Ishikawa (cell line): Measurements from ENCODE around the gene TMPRSS7.

Experiments
- CEBPB ChIP-seq: IDR thresholded peaks from 2 replicates; pipeline ENCODE4 v1.6.1; 2012
- CREB1 ChIP-seq: IDR thresholded peaks from 2 replicates; pipeline ENCODE4 v1.6.1; 2012; ENCODE audit warnings: low read depth
- EGR1 ChIP-seq: IDR thresholded peaks from 2 replicates; pipeline ENCODE4 v1.6.1; 2012
- EP300 ChIP-seq: IDR thresholded peaks from 2 replicates; pipeline ENCODE4 v1.6.1; 2012; ENCODE audit warnings: borderline replicate concordance
- FOXM1 ChIP-seq: IDR thresholded peaks from 2 replicates; pipeline ENCODE4 v1.6.1; 2012; ENCODE audit warnings: low read depth, borderline replicate concordance
- MAX ChIP-seq: IDR thresholded peaks from 2 replicates; pipeline ENCODE4 v1.6.1; 2012
- NFIC ChIP-seq: IDR thresholded peaks from 2 replicates; pipeline ENCODE4 v1.6.1; 2012
- RAD21 ChIP-seq: IDR thresholded peaks from 2 replicates; pipeline ENCODE4 v1.6.1; 2012; ENCODE audit warnings: low read depth
- REST ChIP-seq: IDR thresholded peaks from 2 replicates; pipeline ENCODE4 v1.6.1; 2012; ENCODE audit warnings: low read depth, mild to moderate bottlenecking
- TAF1 ChIP-seq: IDR thresholded peaks from 2 replicates; pipeline ENCODE4 v1.6.1; 2012; ENCODE audit warnings: low read depth, mild to moderate bottlenecking
- TCF12 ChIP-seq: IDR thresholded peaks from 2 replicates; pipeline ENCODE4 v1.6.1; 2012; ENCODE audit warnings: low read depth
- TEAD4 ChIP-seq: IDR thresholded peaks from 2 replicates; pipeline ENCODE4 v1.6.1; 2012
- YY1 ChIP-seq: IDR thresholded peaks from 2 replicates; pipeline ENCODE4 v1.6.1; 2012; ENCODE audit warnings: low read depth
- ZBTB7A ChIP-seq: IDR thresholded peaks from 2 replicates; pipeline ENCODE4 v1.6.1; 2012; ENCODE audit warnings: low read depth
- TF ChIP-seq, protein P1 (sequence below): IDR thresholded peaks from 2 replicates; pipeline ENCODE4 v1.6.1; 2012

TMPRSS7 gene

GRCh38 chr3:112096176-112096575 lies 61.6 kb downstream of the TMPRSS7 start:
- TF ChIP-seq RAD21 (no peak), MAX (no peak), CREB1 (no peak), FOXM1 (no peak), REST (no peak), EGR1 (no peak), CEBPB (no peak), TEAD4 (no peak), NFIC (no peak), ZBTB7A (no peak), TCF12 (no peak), TAF1 (no peak), EP300 (no peak), YY1 (no peak)
- TF ChIP-seq, protein P1, sequence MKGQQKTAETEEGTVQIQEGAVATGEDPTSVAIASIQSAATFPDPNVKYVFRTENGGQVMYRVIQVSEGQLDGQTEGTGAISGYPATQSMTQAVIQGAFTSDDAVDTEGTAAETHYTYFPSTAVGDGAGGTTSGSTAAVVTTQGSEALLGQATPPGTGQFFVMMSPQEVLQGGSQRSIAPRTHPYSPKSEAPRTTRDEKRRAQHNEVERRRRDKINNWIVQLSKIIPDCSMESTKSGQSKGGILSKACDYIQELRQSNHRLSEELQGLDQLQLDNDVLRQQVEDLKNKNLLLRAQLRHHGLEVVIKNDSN, result no peak

GRCh38 chr3:112097378-112097777 lies 62.8 kb downstream of the TMPRSS7 start:
- TF ChIP-seq NFIC (peak; percentile 57), YY1 (no peak), EGR1 (no peak), CREB1 (peak; percentile 49; the same call in 1 of the 2 replicates), CEBPB (no peak)

DNA sequence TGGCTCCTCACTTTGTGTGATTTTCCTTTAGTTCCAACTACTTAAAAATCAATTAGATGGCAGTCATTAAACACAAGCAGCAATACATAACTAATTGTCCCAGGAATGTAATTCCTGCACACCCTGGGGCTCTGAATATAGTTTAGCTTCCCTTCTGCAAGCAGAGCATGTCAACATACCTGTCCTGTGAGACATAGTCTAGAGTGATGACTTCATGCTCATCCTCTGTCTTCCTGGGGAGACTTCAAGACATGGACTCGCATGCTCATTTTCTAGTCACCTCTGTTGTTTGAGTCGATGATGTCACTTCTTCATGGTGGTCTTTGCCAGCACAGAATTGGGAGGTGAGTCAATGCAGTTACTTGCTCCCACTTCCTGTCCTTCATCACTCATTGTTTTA lies 67.4 kb downstream of the TMPRSS7 start:
- TF ChIP-seq TEAD4 (no peak), CREB1 (no peak), NFIC (no peak), TAF1 (no peak), FOXM1 (no peak), TCF12 (no peak), CEBPB (no peak), EGR1 (no peak), ZBTB7A (no peak), YY1 (no peak), EP300 (no peak), RAD21 (no peak), MAX (no peak), REST (no peak)
- TF ChIP-seq, protein P1, result no peak

DNA sequence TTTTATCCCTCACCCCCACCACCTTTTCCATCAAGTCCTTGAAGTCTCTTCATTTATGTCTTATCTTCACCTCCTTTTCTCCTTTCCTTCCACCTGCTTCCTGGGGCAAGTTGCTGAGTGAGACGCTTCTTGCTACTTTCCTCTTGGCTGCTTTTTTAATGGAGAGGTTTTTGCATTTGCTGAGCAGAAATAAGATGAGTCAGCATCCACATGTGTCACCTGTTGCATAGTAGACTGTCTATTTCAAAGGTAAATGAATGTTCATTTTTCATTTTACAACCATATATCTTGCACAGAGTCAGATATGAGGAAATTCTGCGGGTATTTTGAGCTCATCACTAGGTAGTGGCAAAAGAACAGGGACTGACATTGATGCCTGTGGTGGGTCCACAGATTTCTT lies 70.2 kb downstream of the TMPRSS7 start:
- TF ChIP-seq REST, result no peak
- no peak for TF ChIP-seq TEAD4
- TF ChIP-seq RAD21, result no peak
- TF ChIP-seq MAX, result no peak
- no peak for TF ChIP-seq ZBTB7A
- no peak for TF ChIP-seq EGR1
- no peak for TF ChIP-seq TAF1
- no peak for TF ChIP-seq CEBPB
- no peak for TF ChIP-seq TCF12
- no peak for TF ChIP-seq EP300
- no peak for TF ChIP-seq NFIC

DNA sequence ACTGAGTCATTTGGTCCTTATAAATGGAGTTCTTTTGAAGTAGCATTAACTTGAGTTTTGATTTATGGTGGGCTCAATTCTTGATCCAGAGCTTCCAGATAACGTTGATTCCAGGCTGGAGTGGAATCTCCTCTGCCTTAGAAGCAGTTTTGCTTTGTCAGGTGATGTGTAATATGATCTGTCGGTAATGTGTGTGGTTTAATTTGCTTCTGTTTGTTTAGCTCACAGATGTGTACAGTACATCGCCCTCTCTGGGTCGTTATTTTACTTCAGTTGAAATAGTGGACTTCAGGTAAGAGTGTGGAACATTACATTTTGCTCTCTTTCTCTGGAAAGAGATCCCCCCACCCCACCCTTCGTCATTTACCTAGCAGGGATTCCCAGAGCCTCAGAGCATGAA lies 74.8 kb downstream of the TMPRSS7 start:
- TF ChIP-seq, protein P1, result peak; percentile 34; the same call in 1 of the 2 replicates
- TF ChIP-seq CREB1 (no peak), YY1 (no peak), ZBTB7A (no peak), MAX (no peak), TCF12 (no peak), TAF1 (no peak)
